Uterus (tissue), 2 donors: ENCODE results near the gene SYT2.

Source experiments
- POLR2A ChIP-seq, 2 donors: fragments of 450-650 bp; IDR thresholded peaks; one replicate each; pipeline ENCODE4 v1.6.1; 2016; ENCODE audit warnings: antibody characterized with exemption in 2 of 2, mild to moderate bottlenecking in 1 of 2, moderate library complexity in 1 of 2
- TF ChIP-seq, protein P1 (sequence below), 4 experiments: fragments of 200-600 bp in 2 of 4; fragments of 450-650 bp in 2 of 4; sonication (generic) in 2 of 4; IDR thresholded peaks; one replicate each; pipeline ENCODE4 v1.5.1; 2016 to 2019; ENCODE audit warnings: antibody characterized with exemption in 4 of 4, mild to moderate bottlenecking in 2 of 4, moderate library complexity in 1 of 4

DNA sequence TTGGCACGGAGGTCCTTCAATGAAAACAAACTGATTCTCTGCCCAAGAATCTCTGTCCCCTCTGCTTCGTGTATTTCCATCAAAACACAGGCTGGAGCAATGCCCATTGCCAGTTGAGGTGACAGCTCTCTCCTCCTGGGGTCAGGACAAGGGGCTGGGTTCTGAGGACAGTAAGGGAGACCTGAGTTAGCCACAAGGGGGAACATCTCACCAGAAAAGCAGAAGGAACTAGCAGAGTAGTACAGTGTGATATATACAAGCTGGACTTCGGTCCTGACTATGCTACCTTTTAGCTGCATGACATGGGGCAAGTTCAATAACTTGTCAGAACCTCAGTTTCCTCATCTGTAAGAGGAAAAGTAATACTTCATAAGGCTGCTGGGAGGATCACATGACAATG lies 50.3 kb downstream of the SYT2 start:
- TF ChIP-seq, protein P1, sequence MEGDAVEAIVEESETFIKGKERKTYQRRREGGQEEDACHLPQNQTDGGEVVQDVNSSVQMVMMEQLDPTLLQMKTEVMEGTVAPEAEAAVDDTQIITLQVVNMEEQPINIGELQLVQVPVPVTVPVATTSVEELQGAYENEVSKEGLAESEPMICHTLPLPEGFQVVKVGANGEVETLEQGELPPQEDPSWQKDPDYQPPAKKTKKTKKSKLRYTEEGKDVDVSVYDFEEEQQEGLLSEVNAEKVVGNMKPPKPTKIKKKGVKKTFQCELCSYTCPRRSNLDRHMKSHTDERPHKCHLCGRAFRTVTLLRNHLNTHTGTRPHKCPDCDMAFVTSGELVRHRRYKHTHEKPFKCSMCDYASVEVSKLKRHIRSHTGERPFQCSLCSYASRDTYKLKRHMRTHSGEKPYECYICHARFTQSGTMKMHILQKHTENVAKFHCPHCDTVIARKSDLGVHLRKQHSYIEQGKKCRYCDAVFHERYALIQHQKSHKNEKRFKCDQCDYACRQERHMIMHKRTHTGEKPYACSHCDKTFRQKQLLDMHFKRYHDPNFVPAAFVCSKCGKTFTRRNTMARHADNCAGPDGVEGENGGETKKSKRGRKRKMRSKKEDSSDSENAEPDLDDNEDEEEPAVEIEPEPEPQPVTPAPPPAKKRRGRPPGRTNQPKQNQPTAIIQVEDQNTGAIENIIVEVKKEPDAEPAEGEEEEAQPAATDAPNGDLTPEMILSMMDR (IDR thresholded peaks at IDR 0.05) = no peak
- TF ChIP-seq POLR2A (IDR thresholded peaks at IDR 0.05) = no peak
